Gastroesophageal sphincter (tissue), 4 donors: ENCODE data around the gene TMEM106A. TPM values are rescaled to one million over a fixed set of nuclear protein-coding genes. Genes with fewer than 3 reads are reported as not detected.

Source experiments
- ATAC-seq: fragments of 150-250 bp; one replicate; pipeline ENCODE4 v1.9.1; 2016; ENCODE audit warnings: mild to moderate bottlenecking, moderate library complexity
- H3K27ac ChIP-seq, 4 donors: fragments of 200-600 bp; sonication (generic) in 3 of 4; 1 replicate in 3 of 4; 2 replicates in 1 of 4; pipeline ENCODE4 v1.5.1; 2016 to 2019
- H3K27me3 ChIP-seq: fragments of 200-600 bp; sonication (generic); one replicate; pipeline ENCODE4 v1.5.1; 2019
- H3K36me3 ChIP-seq, 2 donors: fragments of 200-600 bp; sonication (generic); one replicate each; pipeline ENCODE4 v1.5.1; 2019; ENCODE audit warnings: control low read depth in 1 of 2
- H3K4me1 ChIP-seq, 3 donors: fragments of 200-600 bp; sonication (generic); 1 replicate in 2 of 3; 2 replicates in 1 of 3; pipeline ENCODE4 v1.5.1; 2016 to 2019; ENCODE audit warnings: control low read depth in 2 of 3
- H3K4me3 ChIP-seq, 2 donors: fragments of 200-600 bp; sonication (generic); one replicate each; pipeline ENCODE4 v1.5.1; 2019; ENCODE audit warnings: mild to moderate bottlenecking in 1 of 2, moderate library complexity in 1 of 2
- H3K9me3 ChIP-seq, 3 donors: fragments of 200-600 bp; sonication (generic); one replicate each; pipeline ENCODE4 v1.5.1; 2017 to 2019; ENCODE audit warnings: control low read depth in 2 of 3
- CTCF ChIP-seq, 4 experiments: fragments of 200-600 bp in 2 of 4; fragments of 450-650 bp in 2 of 4; sonication (generic) in 1 of 4; IDR thresholded peaks; one replicate each; pipeline ENCODE4 v1.5.1; 2017 to 2019; ENCODE audit warnings: antibody characterized with exemption in 4 of 4, mild to moderate bottlenecking in 2 of 4, moderate library complexity in 2 of 4
- EP300 ChIP-seq: sonication (generic); formaldehyde crosslinking; IDR thresholded peaks from one replicate; pipeline ENCODE4 v1.6.1; 2017; ENCODE audit warnings: antibody characterized with exemption, mild to moderate bottlenecking
- POLR2A ChIP-seq, 2 donors: fragments of 450-650 bp; IDR thresholded peaks; one replicate each; pipeline ENCODE4 v1.6.1; 2017; ENCODE audit warnings: antibody characterized with exemption in 2 of 2, mild to moderate bottlenecking in 2 of 2, moderate library complexity in 1 of 2
- POLR2AphosphoS5 ChIP-seq: sonication (generic); formaldehyde crosslinking; IDR thresholded peaks from one replicate; pipeline ENCODE4 v1.6.1; 2017; ENCODE audit warnings: antibody characterized with exemption
- WGBS, 2 donors: methylation state at CpG; one replicate each; pipeline ENCODE4 v1.1.5; 2018; ENCODE audit warnings: low coverage in 1 of 2; 5-methylcytosine and 5-hydroxymethylcytosine counted together
- total RNA-seq, 4 donors: library from RNA; depleted of rRNA; stranded (reverse); fragments of >200 nt; gene quantifications; one replicate each; pipeline ENCODE4 v1.1.0, GENCODE V29; 2016

TMEM106A gene
- total RNA-seq, 4 donors from 2014 or later = 3.7 to 13.5 (median 4.4) TPM

DNA sequence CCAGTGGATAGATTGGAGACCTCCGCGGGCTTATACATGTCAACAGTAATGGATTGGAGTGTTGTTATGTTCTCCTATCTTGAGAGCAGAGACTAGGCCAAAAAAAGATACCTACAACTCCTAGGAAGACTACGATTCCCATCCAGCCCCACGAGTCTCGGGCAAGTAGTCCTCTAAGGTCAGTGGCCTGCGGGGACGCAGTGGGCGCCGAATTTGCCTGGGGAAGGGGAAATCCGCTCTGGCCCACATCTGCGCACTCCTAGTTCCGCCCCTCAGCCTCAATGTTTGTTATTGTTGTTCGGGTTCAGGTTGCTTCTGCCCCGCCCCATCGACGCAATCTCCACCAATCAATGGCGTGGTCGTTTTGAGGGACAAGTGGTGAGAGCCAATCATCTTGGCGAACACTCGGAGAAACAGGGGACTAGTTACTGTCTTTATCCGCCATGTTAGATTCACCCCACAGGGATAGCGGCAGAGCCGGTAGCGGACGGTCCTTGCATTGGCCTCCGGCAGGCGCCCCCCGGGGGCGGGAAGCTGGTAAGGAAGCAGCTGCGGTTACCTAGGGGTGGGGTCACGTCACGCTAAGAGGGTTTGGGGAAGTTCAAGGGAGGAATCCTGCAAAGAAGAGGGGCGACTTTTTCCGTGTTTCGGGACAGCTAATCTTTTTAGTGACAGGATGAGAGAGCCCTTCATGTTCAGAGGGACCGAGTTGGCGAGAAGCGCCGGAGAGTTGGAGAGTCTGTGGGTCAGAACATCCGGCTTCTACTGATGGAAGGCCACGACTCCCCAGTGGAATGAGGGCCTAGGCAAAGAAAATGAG is 40.7 kb upstream of the TMEM106A start, which contains the start of gene NBR1:
Gene NBR1, plus strand, starts transcription at position 449 of the 820 bp plus-strand sequence. CDS start 4,586 bp downstream, outside the sequence.
- no peaks in the 10 kb centered on the region for H3K9me3 ChIP-seq
- H3K27ac ChIP-seq = peak within 1 kb of the TSS; percentile 97 to 100 (median 97)
- H3K4me3 ChIP-seq = peak within 1 kb of the TSS; percentile 79 to 89
- peaks cover 0 to 14% of the 10 kb centered on the region in 2 donors for H3K36me3 ChIP-seq
- TF ChIP-seq CTCF (IDR thresholded peaks at IDR 0.05) (peak in 2 of 4 experiments; percentile 21 to 28), POLR2A (IDR thresholded peaks at IDR 0.05) (peak; percentile 65 to 75), POLR2AphosphoS5 (peak; percentile 81), EP300 (no peak)
- no peaks in the 10 kb centered on the region for H3K27me3 ChIP-seq
- H3K4me1 ChIP-seq = peaks cover 13 to 59% (median 32%) of the 10 kb centered on the region in 3 donors
- ATAC-seq = peak; percentile 92
- 0 to 1% methylated on average over 15 to 18 of the region's 41 CpGs for WGBS, 2 donors

DNA sequence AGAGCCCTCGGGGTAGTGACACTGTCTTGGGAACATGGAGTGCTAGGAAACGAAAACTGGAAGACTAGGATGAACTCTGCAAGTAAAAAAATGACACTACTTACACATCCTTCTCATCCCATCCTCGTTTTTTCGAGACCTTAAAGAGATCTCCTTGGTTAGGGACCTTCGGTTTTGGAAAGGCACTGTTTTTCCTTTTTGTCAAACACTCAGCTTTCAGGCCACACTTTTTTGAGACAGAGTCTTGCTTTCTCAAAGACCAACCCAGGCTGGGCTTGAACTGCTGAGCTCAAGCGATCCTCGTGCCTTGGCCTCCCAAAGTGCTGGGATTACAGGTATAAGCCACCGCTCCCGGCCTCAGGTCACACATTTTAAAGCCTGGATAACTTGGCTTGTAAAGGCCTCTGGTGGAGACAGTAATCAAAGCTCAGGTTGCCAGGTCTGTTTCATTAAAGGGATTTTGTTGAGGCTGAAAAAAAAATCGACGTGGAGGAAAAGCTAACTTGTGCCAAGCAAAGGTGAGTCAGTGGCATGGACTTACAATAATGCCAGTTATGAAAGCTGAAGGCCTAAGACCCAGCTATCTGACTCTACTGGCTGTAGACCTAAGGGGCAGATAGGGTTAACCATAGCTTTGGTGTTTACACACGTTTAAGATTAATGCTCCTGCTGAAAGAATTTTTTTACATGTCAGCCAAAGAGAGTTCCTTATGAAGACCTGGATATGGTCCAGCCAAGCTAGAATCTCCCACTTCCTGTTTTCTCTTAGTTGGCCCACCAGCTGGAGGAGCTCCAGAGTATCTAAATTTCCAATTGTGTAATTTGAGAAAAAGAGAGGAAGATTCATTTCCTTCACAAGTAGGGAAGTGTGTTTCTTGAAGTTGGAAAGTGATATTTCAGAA is 39.8 kb upstream of the TMEM106A start:
- Histone ChIP-seq H3K4me3 (peak overlapping the region; percentile 79 to 89), H3K4me1 (peaks cover 19 to 68% (median 39%) of the 10 kb centered on the region in 3 donors), H3K27me3 (no peaks in the 10 kb centered on the region), H3K36me3 (peaks cover 0 to 20% of the 10 kb centered on the region in 2 donors), H3K27ac (peak overlapping the region; percentile 97 to 100 (median 97)), H3K9me3 (no peaks in the 10 kb centered on the region)
- ATAC-seq = no peak
- TF ChIP-seq EP300 (no peak), POLR2AphosphoS5 (peak; percentile 79), CTCF (IDR thresholded peaks at IDR 0.05) (peak in 2 of 4 experiments; percentile 16 to 26)
- 0 to 7% methylated on average over 10 to 11 of the region's 12 CpGs for WGBS, 2 donors

GRCh38 chr17:43175213-43176118 is 36.2 kb upstream of the TMEM106A start:
- WGBS, 2 donors = 38 to 45% methylated on average over 4 of the region's 4 CpGs

More at GRCh38 chr17:43175213-43176118, 36.2 kb upstream of the TMEM106A start:
- Histone ChIP-seq H3K36me3 (peaks cover 0 to 42% of the 10 kb centered on the region in 2 donors), H3K4me3 (no peak overlapping the region), H3K9me3 (no peaks in the 10 kb centered on the region), H3K27ac (peak overlapping the region in 3 of 4 donors; percentile 43 to 63 (median 58)), H3K27me3 (no peaks in the 10 kb centered on the region), H3K4me1 (peaks cover 19 to 83% (median 33%) of the 10 kb centered on the region in 3 donors)
- ATAC-seq = no peak
- no peak for TF ChIP-seq EP300
- TF ChIP-seq CTCF (IDR thresholded peaks at IDR 0.05) = no peak
- TF ChIP-seq POLR2A (IDR thresholded peaks at IDR 0.05) = no peak
- no peak for TF ChIP-seq POLR2AphosphoS5
